Tracheal epithelial cell (primary cell): Measurements from ENCODE around the gene WIPF3. TPM values are rescaled to one million over a fixed set of nuclear protein-coding genes. Genes with fewer than 3 reads are reported as not detected.

Experiments
- total RNA-seq: library from RNA; depleted of rRNA; stranded (reverse); fragments of >200 nt; gene quantifications from 2 replicates; pipeline ENCODE4 v1.2.1, GENCODE V29; 2014

The WIPF3 gene, protein sequence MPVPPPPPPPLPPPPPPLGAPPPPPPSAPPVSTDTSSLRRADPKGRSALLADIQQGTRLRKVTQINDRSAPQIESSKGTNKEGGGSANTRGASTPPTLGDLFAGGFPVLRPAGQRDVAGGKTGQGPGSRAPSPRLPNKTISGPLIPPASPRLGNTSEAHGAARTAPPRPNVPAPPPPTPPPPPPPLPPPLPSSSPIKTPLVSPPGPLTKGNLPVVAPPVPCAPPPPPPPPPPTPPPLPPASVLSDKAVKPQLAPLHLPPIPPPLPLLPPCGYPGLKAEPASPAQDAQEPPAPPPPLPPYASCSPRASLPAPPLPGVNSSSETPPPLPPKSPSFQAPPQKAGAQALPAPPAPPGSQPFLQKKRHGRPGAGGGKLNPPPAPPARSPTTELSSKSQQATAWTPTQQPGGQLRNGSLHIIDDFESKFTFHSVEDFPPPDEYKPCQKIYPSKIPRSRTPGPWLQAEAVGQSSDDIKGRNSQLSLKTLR
- total RNA-seq, result under 0.01 and 0.21 TPM in 2 replicates

DNA sequence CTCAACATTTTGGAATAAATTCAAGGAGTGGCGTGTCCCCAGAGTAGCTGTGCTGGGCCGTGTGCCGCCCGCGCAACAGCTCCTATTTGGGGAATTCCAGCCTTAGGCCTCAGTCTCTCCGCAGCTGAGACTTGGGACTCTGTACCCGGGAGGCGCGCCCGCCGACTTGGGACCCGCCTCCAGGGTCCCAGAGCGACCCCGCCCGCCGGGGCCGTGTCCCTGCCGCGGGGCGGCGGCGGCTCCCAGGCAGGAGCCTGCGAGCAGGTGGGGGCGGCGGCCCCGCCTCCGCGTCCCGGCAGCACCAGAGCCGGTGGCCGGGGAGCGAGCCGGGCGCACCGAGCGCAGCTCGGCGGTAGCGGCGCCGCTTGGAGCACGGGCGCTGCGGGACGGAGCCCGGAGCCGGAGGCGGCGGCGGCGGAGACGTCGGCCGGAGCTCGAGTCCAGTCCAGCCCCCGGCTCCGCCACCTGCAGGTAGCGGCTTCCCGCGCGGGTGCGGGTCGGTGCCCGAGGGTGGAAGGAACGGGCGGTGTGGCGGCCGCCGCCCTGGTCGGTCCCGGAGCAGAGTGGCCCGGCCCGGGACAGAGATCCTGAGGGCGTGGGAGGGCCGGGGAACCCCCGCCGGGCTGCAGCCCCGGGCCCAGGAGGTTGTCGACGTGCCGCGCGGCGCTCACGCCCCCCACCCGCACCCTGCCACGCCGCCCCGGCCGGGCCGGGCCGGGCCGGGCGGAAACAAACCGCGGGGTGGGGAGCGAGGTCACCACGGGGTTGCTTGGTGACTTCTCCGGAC is at the start of gene WIPF3:
TSS of gene WIPF3 (plus strand) at position 301 of the 787 bp plus-strand sequence. CDS start 28,217 bp downstream, outside the sequence.

Other genes with a start within 250 kb of the WIPF3 start
- 1.3 and 3.9 TPM in 2 replicates for gene PRR15, start 242.7 kb upstream of the WIPF3 start, total RNA-seq
- 49.0 and 58.3 TPM in 2 replicates for gene SCRN1, start 183.3 kb downstream of the WIPF3 start, total RNA-seq
- gene FKBP14, start 220.2 kb downstream of the WIPF3 start, total RNA-seq, result 15.6 and 27.2 TPM in 2 replicates
- 10.4 and 18.1 TPM in 2 replicates for gene PLEKHA8, start 221.9 kb downstream of the WIPF3 start, total RNA-seq